GM18951 (cell line): ENCODE data around the gene KDM5A.
"Not testable (repeated sequence)": the region's sequence is repeated elsewhere in the genome, so short reads cannot be mapped to it uniquely, and the experiment has no call there.

ENCODE experiments used
- POLR2A ChIP-seq: IDR thresholded peaks from 4 replicates; pipeline ENCODE4 v1.6.1; 2011; ENCODE audit warnings: mild to moderate bottlenecking; ENCODE audit not compliant: insufficient read length, insufficient read depth; ENCODE audit errors: extremely low read depth
- in situ Hi-C: fragments of 300-500 bp; cut with MboI; formaldehyde crosslinking; loops from one replicate; pipeline ENCODE4 v1.12.0; 2022; ENCODE audit warnings: low sequenced_read_pairs, mixed read lengths, inconsistent platforms; ENCODE audit not compliant: unreplicated experiment

The KDM5A gene

DNA sequence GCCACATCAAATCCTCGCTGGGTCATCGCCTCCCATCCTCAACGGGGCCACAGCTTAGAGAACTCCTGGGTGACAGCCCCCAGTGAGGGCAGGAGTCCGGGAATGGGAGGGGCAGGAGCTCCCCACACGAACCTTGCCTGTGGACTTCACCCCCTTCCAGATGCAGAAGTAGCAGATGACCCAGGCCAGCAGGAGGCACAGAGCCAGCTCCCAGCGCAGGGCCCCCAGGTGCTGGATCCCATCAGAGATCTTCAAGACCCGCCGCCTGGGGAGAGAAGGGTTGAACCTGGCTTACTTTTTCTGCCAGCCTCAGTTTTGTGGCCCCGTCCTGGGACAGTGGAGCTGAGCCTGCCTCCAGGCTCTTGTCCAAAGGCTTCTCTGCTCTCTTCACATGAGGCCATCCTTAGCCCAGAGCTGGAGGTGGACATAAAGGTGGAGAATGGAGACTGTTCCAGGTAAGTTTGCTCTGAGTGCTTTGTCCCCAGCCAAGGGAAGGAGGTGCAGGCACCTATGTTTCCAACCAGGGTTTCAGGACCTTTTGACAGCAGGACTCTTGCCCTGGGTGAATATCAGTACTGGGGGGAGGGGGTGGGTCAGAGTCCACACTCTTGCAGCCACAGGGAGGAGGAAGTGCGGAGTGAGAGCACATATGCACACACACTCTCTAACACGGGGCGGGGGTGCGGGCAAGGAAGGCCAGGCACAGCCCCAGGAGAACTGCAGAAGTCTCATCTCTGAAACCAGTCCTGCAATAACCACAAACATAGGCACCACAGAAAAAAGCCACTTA, 151.9 kb downstream of the KDM5A start:
- in situ Hi-C loops: no loop called here
- TF ChIP-seq POLR2A: no peak

DNA sequence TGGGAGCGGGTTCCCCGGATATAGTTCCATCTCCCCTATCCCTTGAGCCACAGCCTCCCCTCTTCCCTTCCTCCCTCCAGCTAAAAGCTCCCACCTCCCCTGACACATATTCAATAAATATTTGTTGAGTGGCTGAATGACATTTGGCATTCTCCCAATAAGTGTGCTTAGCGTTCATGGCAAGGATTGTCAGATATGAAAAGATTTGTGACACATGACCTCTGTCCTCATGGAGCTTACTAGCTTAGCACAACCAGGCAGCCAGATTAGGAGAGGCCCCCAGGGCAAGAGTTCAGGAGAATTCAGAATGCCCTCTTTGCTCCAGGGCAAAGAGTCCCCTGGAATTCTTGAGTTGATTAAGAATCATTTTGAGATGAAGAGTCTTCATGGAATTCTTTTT, 152.7 kb downstream of the KDM5A start:
- in situ Hi-C loops: no loop called here
- no peak for TF ChIP-seq POLR2A

DNA sequence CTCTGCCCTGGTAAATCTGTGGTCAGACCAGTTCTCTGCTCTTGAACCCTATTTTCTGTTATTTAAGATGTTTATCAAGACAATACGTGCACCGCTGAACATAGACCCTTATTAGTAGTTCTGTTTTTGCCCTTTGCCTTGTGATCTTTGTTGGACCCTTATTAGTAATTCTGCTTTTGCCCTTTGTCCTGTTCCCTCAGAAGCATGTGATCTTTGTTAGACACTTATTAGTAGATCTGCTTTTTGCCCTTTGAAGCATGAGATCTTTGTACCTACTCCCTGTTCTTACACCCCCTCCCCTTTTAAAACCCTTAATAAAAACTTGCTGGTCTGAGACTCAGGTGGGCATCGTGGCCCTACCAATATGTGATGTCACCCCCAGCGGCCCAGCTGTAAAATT, 153.2 kb downstream of the KDM5A start:
- in situ Hi-C loops: not testable (repeated sequence)

DNA sequence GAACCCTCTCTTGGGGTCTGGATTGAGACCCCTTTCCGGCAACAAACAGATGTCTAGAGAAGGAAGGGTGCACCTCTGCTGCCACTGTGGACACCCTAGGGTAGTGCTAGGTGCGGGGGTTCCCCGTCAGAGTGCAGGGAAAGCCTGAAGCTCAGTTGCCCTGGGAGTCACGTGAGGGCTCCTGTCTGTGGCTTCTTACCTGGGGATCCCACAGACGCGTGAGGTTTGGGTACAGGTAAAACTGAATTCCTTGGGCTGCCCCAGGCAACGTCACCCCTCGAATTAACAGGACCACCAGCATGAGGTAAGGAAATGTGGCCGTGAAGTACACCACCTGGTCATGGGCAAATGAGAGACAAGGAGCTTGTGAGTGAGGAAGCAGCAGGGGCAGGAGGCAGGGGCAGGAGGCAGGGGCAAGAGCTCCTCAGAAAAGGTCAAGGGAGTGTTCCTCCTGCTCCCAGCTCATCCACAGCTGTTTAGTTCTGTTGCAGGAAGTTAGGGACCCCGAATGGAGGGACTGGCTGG, 154.2 kb downstream of the KDM5A start:
- in situ Hi-C loops: no loop called here
- TF ChIP-seq POLR2A: no peak

DNA sequence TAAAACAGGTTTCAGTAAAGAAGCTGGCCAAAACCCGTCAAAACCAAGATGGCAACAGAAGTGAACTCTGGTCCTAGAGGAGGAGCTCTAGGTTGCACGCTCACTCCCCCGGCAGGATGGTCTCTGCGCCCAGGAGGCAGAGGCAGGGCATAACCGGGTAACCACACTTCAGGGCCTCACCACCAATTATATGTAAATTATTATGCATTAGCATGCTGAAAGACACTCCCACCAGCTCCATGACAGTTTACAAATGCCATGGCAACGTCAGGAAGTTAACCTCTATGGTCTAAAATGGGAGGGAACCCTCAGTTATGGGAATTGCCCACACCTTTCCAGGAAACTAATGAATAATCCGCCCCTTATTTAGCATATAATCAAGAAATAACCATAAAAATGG, 155.1 kb downstream of the KDM5A start:
- no peak for TF ChIP-seq POLR2A
- in situ Hi-C loops: no loop called here

DNA sequence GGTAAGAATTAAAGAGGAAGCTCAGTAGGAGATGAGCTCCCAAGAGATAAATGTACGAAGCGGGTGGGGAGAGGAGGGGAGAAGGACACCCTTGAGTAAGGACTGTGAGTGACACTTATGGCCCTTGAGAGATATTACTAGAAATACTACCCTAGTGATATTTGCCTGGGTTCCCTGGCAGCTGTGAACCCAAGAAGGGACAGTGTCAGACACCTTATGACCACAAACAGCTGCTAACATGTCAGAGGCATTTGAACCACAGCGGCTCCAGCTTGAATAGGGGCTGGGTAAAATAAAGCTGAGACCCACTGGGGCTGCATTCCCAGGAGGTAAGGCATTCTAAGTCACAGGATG, 155.5 kb downstream of the KDM5A start:
- TF ChIP-seq POLR2A: no peak

DNA sequence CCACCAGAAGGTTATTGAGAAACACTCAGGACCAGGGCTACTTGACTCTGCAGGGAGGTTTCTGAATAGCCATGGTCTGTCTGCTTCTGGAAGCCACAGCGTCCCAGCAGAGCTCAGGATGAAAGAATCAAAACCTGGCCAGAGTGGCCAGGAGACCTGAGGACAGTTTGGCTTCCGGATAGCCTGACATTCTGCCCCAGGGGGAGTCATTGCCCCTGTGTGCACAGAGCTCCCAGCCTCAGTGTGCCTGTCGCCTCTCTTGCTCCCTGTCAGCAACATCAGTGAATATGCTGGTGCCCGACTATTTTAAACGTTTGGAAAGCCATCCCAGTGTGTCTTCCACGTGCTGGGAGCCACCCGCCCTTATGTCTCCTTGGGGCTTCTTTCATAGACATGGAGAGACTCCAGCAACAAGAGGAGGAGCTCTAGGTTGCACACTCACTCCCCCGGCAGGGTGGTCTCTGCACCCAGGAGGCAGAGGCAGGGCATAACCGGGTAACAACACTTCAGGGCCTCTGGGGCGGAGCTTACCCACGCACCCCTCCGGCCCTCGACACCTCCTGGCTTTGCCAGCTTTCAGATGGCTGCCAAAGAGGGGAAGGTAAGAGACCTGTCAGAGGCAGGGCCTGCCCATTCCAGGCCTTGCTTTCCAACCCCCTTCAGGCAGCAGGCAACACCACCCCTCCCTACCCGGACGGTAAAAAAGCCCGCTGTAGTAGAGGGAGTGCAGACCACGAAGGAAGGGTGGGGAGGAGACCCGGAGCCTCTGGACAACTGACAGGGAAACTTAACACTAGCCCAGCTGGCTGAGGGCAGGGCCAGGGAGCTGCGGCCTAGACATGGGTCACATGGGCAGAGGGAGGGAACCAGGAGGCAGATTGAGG, 156.1 kb downstream of the KDM5A start:
- TF ChIP-seq POLR2A: no peak
- in situ Hi-C loops: no loop called here

More for the DNA sequence above, 155.5 kb downstream of the KDM5A start:
- in situ Hi-C loops: no loop called here

DNA sequence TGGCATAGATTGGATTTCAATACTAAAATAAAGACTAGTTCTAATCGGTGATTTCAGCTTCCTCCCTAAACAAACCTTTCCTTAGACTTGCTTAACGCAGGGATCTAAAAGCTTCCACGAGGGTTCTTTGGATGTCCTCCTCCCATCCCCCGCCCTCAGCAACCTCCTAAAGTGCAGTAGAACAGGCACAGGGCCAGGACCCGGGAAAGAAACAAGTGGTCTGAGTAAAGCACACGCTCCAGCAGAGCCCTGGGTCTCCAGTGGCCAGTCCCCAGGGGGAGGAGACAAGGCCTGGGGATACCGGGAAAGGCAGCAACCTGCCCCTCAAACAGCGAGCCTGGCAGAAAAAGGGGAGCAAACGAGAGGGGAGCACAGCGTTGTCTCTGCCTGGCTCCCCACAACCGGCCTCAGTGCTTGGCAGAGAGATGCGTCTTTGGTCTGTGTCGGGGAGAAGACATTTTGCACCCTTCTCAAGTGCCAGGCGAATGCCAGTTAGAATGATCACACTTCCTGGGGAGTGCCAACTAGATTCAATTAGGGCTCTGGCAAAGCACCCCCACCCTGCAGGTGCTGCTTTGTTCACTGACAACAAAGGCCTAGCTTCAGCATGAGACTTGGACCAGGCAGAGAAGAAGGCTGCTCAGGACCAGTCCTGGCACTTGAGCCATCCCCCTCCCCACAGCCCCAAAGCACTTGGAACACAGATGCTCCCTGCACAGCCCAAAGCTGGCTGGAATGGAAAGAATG, 158.0 kb downstream of the KDM5A start:
- in situ Hi-C loops: no loop called here

More for the DNA sequence above, 158.0 kb downstream of the KDM5A start:
- TF ChIP-seq POLR2A: no peak
